Heart right ventricle (tissue), 16 donors: Measurements from ENCODE around the gene TAF8. TPM values are rescaled to one million over a fixed set of nuclear protein-coding genes. Genes with fewer than 3 reads are reported as not detected.

Experiments used
- ATAC-seq, 8 donors: fragments of 200-7000 bp; cut with Tn5 transposase; one replicate each; pipeline ENCODE4 v1.9.1; 2020; ENCODE audit warnings: mild to moderate bottlenecking in 8 of 8, moderate library complexity in 8 of 8, moderate number of reproducible peaks in 1 of 8
- DNase-seq, 2 donors: peaks; one replicate each; pipeline ENCODE4 v3.0.0-alpha.2; 2020
- H3K27ac ChIP-seq, 10 donors: fragments of 200-600 bp; sonication (generic) in 2 of 10; one replicate each; pipeline versions ENCODE4 v1.5.0 to v1.8.0; 2020 to 2022; ENCODE audit warnings: mild to moderate bottlenecking in 3 of 10
- H3K27me3 ChIP-seq, 7 donors: fragments of 200-600 bp; one replicate each; pipeline ENCODE4 v1.8.0; 2021 to 2022; ENCODE audit warnings: mild to moderate bottlenecking in 2 of 7
- H3K36me3 ChIP-seq, 9 donors: fragments of 200-600 bp; sonication (generic) in 1 of 9; one replicate each; pipeline versions ENCODE4 v1.5.0 to v1.8.0; 2020 to 2022; ENCODE audit warnings: mild to moderate bottlenecking in 2 of 9
- H3K4me1 ChIP-seq, 9 donors: fragments of 200-600 bp; sonication (generic) in 1 of 9; one replicate each; pipeline versions ENCODE4 v1.5.0 to v1.8.0; 2020 to 2022; ENCODE audit warnings: mild to moderate bottlenecking in 4 of 9
- H3K4me3 ChIP-seq, 10 donors: fragments of 200-600 bp; sonication (generic) in 2 of 10; one replicate each; pipeline versions ENCODE4 v1.5.0 to v1.8.0; 2020 to 2022; ENCODE audit warnings: mild to moderate bottlenecking in 7 of 10, moderate library complexity in 2 of 10
- H3K9me3 ChIP-seq, 11 donors: fragments of 200-600 bp in 10 of 11; sonication (generic) in 2 of 11; one replicate each; pipeline versions ENCODE4 v1.5.0 to v1.8.0; 2013 to 2022; ENCODE audit warnings: mild to moderate bottlenecking in 2 of 11, control low read depth in 1 of 11, moderate library complexity in 1 of 11
- WGBS, 2 donors: extraction: QIAGEN DNeasy Blood & Tissue Kit; methylation state at CpG; one replicate each; pipeline ENCODE4 v1.1.7; 2013; ENCODE audit warnings: inconsistent platforms in 1 of 2; 5-methylcytosine and 5-hydroxymethylcytosine counted together
- intact Hi-C, 10 donors: fragments of 100-400 bp; cut with DNase I; formaldehyde crosslinking; loops; one replicate each; pipeline versions ENCODE4 v1.11.1 to v1.14.2; 2022
- polyA plus RNA-seq, 2 donors: library from polyadenylated mRNA; stranded (reverse); fragments of 200-250 nt; gene quantifications; one replicate each; pipeline ENCODE4 v1.2.3, GENCODE V29; 2013
- total RNA-seq, 10 donors: library from RNA; stranded (reverse); fragmentation: NEBNext Ultra II Directional in 3 of 10; extraction: Animal tissue kit (Norgen Biotek cat#: 25700) in 3 of 10; gene quantifications; one replicate each; pipeline versions ENCODE4 v1.2.1 to v1.2.4, GENCODE V29; 2021 to 2023
- TF ChIP-seq, protein P1 (sequence below), 9 donors: fragments of 200-600 bp; sonication (generic) in 2 of 9; IDR thresholded peaks; one replicate each; pipeline versions ENCODE4 v1.5.0 to v1.8.0; 2021 to 2022; ENCODE audit warnings: antibody characterized with exemption in 9 of 9, mild to moderate bottlenecking in 5 of 9, moderate library complexity in 1 of 9
- donor health status: Arrhythmogenic right ventricular cardiomyopathy.
- donor health status: ischemic (EF 13 %, LVEDD 7.1; RV severe dilation, severe dysfunction).
- donor health status: healthy with polysubstance abuse.
- donor health status: DM: no; HTN: yes; CAD: no.
- donor health status: DM: no; HTN: no; CAD: no.
- donor health status: ischemic (EF 25% LVEDD 6.9; RV normal size, moderate dysfunction).
- donor health status: ischemic (EF 25% LVEDD 5.7; RV mildly dilated, moderate dysfunction).
- donor health status: healthy.
- donor health status: DM: yes; HTN: yes; CAD: no.
- donor health status: Ischemic cardiomyopathy.
- donor health status: ischemic (EF 35%, LVEDD 5.7; RV mildly dilated, moderate dysfunction).
- donor health status: nonischemic (EF 11% LVEDD 7.7; RV severe dilation, severe dysfunction).
- donor health status: DM: yes; HTN: yes; CAD: no.
- donor health status: PGD.
- donor health status: ischemic (EF 29% LVEDD 5.4; RV normal size, mild dysfunction).
- donor health status: nonischemic (EF 23%, LVEDD 6.1; RV moderate dilation, normal function).

TAF8 gene
- total and polyA plus RNA-seq, 12 donors, result 15.2 to 38.1 (median 30.1) TPM

GRCh38 chr6:42022755-42023384, 27.5 kb upstream of the TAF8 start:
- Histone ChIP-seq H3K27me3 (no peaks in the 10 kb centered on the region), H3K4me1 (peaks cover 0 to 62% (median 13%) of the 10 kb centered on the region in 9 donors), H3K9me3 (no peaks in the 10 kb centered on the region), H3K27ac (peak overlapping the region in 2 of 10 donors; percentile 12 to 70), H3K36me3 (peaks cover 0 to 5% (median 0%) of the 10 kb centered on the region in 9 donors), H3K4me3 (no peak overlapping the region)
- ATAC-seq (peak in 3 of 8 donors; percentile 20 to 32 (median 24)), DNase-seq (no peak)
- intact Hi-C loops, result no loop called here
- WGBS, 2 donors, result 87 to 92% methylated on average over 14 of the region's 14 CpGs
- TF ChIP-seq, protein P1, sequence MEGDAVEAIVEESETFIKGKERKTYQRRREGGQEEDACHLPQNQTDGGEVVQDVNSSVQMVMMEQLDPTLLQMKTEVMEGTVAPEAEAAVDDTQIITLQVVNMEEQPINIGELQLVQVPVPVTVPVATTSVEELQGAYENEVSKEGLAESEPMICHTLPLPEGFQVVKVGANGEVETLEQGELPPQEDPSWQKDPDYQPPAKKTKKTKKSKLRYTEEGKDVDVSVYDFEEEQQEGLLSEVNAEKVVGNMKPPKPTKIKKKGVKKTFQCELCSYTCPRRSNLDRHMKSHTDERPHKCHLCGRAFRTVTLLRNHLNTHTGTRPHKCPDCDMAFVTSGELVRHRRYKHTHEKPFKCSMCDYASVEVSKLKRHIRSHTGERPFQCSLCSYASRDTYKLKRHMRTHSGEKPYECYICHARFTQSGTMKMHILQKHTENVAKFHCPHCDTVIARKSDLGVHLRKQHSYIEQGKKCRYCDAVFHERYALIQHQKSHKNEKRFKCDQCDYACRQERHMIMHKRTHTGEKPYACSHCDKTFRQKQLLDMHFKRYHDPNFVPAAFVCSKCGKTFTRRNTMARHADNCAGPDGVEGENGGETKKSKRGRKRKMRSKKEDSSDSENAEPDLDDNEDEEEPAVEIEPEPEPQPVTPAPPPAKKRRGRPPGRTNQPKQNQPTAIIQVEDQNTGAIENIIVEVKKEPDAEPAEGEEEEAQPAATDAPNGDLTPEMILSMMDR (IDR thresholded peaks at IDR 0.05), result no peak

DNA sequence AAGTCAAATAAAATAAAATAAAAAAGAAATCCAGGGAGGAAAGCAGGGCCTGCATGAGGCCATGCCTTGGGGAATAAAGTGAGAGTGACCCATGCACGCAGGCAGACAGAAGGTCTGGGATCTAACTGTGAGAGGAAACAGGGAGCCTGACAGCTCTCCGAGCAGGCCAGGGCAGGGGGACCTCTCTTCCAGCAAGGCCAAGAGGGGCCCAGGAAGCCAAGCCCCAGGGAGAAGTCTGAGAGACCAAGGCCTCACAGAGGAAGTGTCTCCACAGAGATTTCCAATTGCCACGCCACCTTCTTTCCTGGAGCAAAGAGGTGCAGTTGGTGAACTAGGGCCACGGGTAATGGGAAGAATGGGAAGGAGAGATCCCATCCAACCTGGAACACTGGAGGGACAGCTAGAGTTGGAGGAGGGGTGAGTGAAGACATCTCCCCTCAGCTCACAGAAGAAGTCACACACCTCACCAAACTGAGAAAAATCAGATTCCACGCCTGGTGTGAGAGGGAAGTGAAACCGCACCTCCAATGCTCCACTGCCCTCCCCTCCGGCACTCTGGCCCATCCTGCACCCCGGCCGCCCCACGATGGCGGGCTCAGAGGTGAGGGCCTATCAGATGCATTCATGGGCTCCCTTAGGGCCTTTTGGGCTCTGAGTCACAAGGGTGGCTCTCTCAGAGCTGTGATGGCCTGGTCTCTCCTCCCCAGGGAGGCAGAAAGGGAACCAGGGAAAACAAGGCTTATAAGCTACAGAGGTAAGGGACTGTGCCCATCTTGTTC, 25.1 kb upstream of the TAF8 start:
- Histone ChIP-seq H3K27ac (peak overlapping the region in 1 of 10 donors; percentile 79), H3K4me1 (peaks cover 0 to 85% (median 32%) of the 10 kb centered on the region in 9 donors), H3K27me3 (no peaks in the 10 kb centered on the region), H3K9me3 (no peaks in the 10 kb centered on the region), H3K4me3 (no peak overlapping the region), H3K36me3 (peaks cover 0 to 5% (median 0%) of the 10 kb centered on the region in 9 donors)
- TF ChIP-seq, protein P1 (IDR thresholded peaks at IDR 0.05), result no peak
- WGBS, 2 donors, result 88 to 89% methylated on average over 11 of the region's 11 CpGs
- intact Hi-C loops, result no loop called here
- DNase-seq, result no peak
- ATAC-seq, result no peak

DNA sequence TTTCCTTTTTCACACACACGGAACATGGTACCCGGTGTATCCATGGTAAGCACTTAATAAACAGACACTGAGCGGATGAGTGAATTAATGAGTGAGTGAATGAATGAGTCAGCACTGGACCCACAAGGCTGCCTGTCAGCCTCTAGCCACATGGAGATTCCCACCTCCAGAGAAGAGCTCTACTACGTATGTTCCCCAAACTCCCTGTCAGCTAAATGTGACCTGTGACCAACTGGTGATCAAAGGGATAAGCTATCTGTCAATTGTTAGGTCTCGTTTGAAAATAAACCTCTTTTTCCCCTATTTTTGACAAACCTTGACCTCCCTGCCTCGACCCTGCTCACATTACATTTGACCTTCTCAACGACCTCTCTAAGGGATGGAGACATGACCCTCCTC, 24.5 kb upstream of the TAF8 start:
- TF ChIP-seq, protein P1 (IDR thresholded peaks at IDR 0.05), result no peak
- H3K9me3 ChIP-seq, result no peaks in the 10 kb centered on the region
- peaks cover 0 to 91% (median 38%) of the 10 kb centered on the region in 9 donors for H3K4me1 ChIP-seq
- H3K4me3 ChIP-seq, result no peak overlapping the region
- intact Hi-C loops, result no loop called here
- no peaks in the 10 kb centered on the region for H3K27me3 ChIP-seq
- H3K27ac ChIP-seq, result peak overlapping the region in 1 of 10 donors; percentile 79
- WGBS, 2 donors, result 89 to 92% methylated on average over 7 of the region's 7 CpGs
- H3K36me3 ChIP-seq, result peaks cover 0 to 5% (median 0%) of the 10 kb centered on the region in 9 donors
- DNase-seq (no peak), ATAC-seq (no peak)

DNA sequence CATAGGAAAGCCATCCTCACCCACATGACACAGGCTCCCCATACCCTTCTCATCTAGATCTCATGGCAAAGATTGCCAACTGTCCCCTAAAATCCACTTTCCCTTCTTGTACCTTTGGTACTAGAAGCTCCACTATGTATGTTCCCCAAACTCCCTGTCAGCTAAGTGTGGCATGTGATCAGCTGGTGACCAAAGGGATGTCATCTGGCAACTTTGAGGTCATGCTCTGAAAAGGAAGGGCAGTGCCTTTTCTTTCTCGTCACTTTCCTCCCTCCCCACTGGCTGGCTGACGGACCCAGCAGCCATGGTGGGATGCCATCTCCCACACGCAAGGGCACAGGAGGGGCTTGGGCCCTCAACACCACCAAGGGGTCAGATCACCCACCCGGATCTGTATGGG, 23.8 kb upstream of the TAF8 start:
- no peak overlapping the region for H3K4me3 ChIP-seq
- H3K27ac ChIP-seq, result peak overlapping the region in 1 of 10 donors; percentile 79
- intact Hi-C loops, result no loop called here
- no peak for ATAC-seq
- TF ChIP-seq, protein P1 (IDR thresholded peaks at IDR 0.05), result no peak
- peaks cover 0 to 93% (median 44%) of the 10 kb centered on the region in 9 donors for H3K4me1 ChIP-seq
- 70 to 84% methylated on average over 4 of the region's 4 CpGs for WGBS, 2 donors
- no peaks in the 10 kb centered on the region for H3K9me3 ChIP-seq
- H3K36me3 ChIP-seq, result peaks cover 0 to 5% (median 0%) of the 10 kb centered on the region in 9 donors
- no peak for DNase-seq
- H3K27me3 ChIP-seq, result no peaks in the 10 kb centered on the region
